Activated CD8-positive, alpha-beta memory T cell treated with anti-CD3 and anti-CD28 coated beads for 4 hours (primary cell): ENCODE measurements around the gene FAM120A.
"Not testable (repeated sequence)": the region's sequence is repeated elsewhere in the genome, so short reads cannot be mapped to it uniquely, and the experiment has no call there.

ENCODE experiments used
- DNase-seq, 2 donors: peaks; one replicate each; pipeline ENCODE4 v3.0.0-alpha.2; 2020; ENCODE audit warnings: low read depth in 2 of 2

The FAM120A gene

DNA sequence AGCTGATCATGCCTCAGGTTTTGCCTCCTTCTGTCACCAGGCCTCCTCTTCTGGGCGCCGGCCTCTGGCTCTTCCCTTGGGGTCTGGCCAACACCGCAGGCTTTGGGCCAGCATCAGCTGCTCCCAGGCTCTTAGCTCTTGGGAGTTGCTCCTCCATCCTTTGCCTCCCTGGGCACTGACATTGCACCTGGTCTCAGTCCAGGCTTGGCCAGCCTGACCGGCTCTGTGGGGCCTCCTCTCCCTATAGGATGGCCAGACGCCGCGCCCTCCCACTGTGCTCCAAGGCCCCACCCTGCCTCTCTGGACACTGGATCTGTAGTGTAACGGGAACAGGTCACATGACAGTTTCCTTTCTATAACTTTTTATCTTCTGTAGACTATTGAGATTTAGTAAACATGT is 59.7 kb downstream of the FAM120A start:
- not testable (repeated sequence) for DNase-seq

- DNase-seq: not testable (repeated sequence)
Measured at GRCh38 chr9:93512170-93512812, 60.8 kb downstream of the FAM120A start.

- no peak for DNase-seq
Measured at GRCh38 chr9:93513606-93514005, 62.1 kb downstream of the FAM120A start.

GRCh38 chr9:93517331-93517730 is 65.8 kb downstream of the FAM120A start:
- no peak for DNase-seq

DNA sequence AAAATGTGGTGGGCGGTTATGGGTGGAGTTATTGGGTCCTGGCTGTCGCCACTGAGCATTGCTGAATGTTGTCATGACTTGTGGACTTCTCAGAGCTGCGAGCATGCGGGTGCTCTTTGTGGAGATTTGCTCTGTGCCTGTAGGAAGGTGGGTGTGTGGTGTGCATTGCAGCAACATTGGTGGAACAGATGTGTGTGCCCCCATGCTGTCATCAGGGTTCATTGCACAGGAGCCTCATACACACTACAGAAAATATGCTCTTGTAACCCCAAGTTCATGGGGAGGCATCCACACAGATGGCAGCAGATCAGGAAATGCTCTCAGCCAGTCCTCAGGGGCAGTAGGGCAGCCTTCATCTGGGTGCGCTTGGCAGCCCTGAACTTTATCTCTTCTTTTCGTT is 69.0 kb downstream of the FAM120A start:
- DNase-seq: no peak

DNA sequence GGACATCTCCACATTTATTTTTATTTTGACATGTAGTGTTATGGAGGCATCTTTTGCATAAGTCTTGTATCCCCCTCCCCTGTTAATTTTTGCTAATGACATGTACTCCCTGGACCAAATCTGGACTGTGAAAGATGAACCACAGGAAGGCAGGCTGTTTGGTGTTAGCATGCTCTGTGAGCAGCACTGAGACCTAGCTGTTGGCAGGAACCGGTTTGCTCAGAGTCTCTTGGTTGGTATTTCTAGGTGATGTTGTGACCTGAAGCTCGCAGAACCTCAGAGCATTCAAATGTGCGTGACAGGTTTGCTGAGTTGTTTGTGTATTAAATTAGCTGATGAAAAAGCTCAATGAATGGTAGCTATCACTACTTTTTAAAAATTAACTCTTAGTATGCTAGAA is 71.3 kb downstream of the FAM120A start:
- no peak for DNase-seq

- DNase-seq: no peak
Measured at GRCh38 chr9:93523518-93524144, 72.1 kb downstream of the FAM120A start.

DNA sequence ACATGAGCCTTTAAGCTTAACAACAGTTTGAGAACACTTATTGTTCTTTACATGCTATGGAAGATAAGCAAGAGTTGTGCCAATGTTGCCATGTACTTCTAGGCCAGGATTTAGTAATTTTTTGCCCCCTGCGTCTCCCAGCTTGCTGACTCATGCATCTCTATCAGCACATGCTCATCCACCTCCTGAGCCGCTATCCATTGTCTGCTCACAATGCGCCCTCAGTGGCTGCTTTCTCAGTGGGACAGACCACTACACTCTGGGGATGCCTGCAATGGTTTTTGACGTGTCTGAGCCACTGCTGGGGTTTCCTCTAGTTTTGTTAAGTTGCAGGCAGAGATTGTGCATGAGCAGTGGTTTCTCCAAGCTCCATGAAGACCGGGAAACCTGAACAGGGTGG is 74.0 kb downstream of the FAM120A start:
- no peak for DNase-seq

GRCh38 chr9:93531374-93531773 is 79.9 kb downstream of the FAM120A start:
- no peak for DNase-seq

- DNase-seq: no peak
Measured at GRCh38 chr9:93532141-93532540, 80.7 kb downstream of the FAM120A start.

- DNase-seq: no peak
Measured at GRCh38 chr9:93533863-93534262, 82.4 kb downstream of the FAM120A start.

DNA sequence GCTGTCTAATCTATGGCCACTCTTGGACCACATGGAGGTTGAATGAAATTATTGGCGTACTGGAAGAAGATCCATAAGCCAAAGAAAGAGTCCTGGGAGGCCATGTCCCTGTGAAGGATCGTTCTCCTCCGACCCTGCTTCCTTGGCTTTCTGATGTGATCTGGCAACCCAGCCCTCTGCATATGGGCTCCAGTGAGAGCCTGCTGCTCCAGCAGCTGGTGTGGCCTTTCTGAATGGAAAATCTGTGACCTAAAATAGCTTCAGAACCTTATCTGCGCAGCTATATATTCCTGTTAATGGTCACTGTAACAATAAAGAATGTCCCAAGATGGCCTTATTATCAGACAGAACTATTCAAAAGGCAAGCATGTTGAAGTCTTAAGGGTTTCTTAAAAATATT is 84.7 kb downstream of the FAM120A start:
- DNase-seq: no peak

GRCh38 chr9:93536874-93537273 is 85.4 kb downstream of the FAM120A start:
- no peak for DNase-seq

DNA sequence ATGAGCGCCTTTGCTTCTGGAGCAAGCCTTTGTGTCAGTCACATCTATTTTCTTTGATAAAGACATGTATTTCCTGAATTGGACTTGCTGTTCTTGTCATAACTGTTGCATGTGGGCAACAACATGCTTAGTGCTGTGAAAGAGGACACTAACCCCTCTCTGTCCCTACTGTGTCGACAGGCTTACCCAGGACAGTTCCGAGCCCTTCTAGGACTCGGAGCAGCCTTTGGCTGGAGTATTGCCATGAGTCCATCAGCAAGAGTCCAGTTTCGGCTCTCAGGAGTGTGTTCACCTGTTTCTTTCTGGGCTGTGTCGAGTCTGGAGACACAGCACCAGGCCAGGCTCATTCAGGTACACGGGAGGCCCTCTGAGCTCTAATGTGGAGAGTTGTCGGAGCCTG is 88.8 kb downstream of the FAM120A start:
- no peak for DNase-seq

- DNase-seq: no peak
Measured at GRCh38 chr9:93541005-93541404, 89.5 kb downstream of the FAM120A start.

DNA sequence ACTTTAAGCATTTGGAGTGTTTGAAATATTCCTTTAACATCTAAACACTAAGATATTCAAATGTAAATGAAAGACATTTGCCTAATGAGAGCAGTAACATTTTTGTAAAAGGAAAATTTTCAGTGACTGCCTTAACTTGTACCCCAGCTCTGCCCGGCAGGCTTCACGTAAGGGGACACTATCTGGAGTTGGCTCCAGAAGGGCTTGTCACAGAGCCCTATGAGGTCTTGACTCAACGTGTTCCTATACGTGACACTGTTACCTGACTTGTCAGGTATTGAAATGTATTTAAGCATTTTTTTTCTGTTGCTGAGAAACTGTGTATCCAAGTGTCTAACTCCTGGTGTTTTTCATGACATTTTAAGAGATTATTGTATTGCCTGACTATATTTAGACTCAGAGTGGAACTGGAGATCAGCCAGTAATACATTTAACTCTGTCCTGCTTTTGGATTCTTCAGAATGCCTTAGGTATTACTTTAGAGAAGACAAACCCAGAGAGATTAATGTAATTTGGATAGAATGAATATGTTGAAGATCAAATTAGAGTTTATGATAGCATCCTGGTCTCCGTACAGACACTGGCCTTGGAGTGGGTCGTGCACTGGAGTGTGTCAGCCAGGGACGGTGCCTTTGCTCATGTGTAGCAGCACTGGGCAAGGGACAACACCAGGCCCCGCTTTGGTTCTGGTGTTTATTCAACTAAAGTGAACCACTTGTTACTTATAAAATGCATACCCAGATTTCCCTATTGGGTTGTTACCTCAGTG is 90.3 kb downstream of the FAM120A start:
- DNase-seq: no peak

DNA sequence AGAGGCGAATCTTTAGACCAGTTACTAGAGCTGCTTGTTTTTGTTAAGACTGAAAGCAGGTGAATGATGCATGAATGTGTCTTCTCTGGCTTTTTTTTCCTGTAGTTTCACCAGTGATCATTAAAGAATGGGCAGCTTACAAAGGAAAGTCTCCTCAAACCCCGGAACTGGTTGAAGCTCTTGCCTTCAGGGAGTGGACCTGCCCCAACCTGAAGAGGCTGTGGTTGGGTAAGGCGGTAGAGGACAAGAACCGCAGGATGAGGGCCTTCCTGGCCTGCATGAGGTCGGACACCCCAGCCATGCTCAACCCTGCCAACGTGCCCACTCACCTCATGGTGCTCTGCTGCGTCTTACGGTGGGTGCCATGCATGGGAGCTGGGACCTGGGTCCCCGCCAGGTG is 91.6 kb downstream of the FAM120A start:
- DNase-seq: no peak

DNA sequence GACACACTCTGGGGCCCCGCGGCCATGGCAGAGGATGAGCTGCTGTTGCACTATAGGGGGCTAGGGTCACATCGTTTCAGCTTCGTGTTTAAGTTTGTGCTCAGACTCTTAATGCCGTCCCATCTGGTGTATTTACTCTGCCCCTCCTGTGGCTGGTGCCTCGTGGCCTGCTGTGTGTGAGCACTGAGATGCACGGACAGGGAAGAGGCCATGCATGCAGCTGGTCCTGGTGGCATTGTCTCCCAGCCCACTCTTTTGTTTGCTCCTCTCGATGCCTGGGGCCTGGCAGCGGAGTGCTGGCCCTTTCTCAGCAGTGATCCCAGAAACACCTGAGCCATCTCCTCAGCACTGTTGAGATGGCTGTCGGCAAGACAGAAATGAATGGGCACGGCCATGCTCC is 94.9 kb downstream of the FAM120A start:
- no peak for DNase-seq

GRCh38 chr9:93549611-93550010 is 98.1 kb downstream of the FAM120A start:
- no peak for DNase-seq

DNA sequence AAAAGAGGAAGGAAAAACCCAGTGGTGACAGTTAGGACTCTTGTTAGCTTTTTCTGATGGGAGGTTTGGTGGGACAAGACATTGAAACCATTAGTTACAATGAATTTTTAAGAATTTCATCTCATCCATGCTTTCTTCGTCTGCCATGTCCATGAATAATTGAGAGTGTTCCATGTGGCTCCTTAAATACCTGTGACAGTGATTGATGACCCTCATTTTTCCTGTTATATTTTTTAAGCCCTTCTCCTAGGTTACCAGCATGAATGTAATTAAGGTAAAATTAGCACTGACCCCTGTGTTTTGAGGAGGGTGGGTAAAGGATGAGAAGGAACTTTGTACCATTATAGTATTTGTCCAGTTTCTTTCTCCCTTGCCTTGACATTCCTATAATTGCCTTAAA is 101.4 kb downstream of the FAM120A start:
- DNase-seq: no peak

DNA sequence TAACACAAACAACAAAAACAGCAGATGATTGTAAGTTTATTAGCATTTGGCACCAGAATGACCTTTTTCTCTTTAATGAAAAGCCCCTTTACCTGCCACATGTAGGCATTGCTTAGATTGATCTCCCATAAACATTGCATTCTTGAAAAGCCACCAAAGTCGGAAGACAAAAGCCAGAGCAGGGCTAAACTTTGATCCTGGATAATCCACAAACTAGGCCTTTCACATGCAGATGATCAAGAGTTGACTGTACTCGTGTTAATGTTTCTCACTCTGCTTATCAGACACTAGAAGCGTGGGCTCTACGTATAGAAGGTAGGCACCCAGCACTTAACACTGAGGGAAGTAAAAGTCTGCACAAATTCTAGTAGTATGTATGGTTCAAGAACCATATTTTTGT is 103.9 kb downstream of the FAM120A start:
- DNase-seq: no peak

GRCh38 chr9:93557366-93558137 is 106.1 kb downstream of the FAM120A start:
- no peak for DNase-seq
